Right cardiac atrium (tissue), 5 donors: Measurements from ENCODE around the gene PBRM1. TPM values are rescaled to one million over a fixed set of nuclear protein-coding genes. Genes with fewer than 3 reads are reported as not detected.

Experiments
- ATAC-seq, 2 donors: fragments of 200-7000 bp; cut with Tn5 transposase; one replicate each; pipeline versions ENCODE4 v1.8.0 to v1.9.1; 2020; ENCODE audit warnings: moderate library complexity in 2 of 2, mild to moderate bottlenecking in 1 of 2
- DNase-seq, 3 donors: peaks; one replicate each; pipeline ENCODE4 v3.0.0-alpha.2; 2020
- H3K27ac ChIP-seq: one replicate; pipeline ENCODE4 v1.5.1; 2013; ENCODE audit warnings: mild to moderate bottlenecking, low read length, control low read depth, moderate library complexity
- H3K27me3 ChIP-seq: one replicate; pipeline ENCODE4 v1.6.1; 2013; ENCODE audit not compliant: control insufficient read depth, insufficient read depth
- H3K4me1 ChIP-seq: one replicate; pipeline ENCODE4 v1.6.1; 2013; ENCODE audit warnings: low read length; ENCODE audit not compliant: control insufficient read depth, insufficient read depth
- H3K4me3 ChIP-seq: one replicate; pipeline ENCODE4 v1.5.1; 2013; ENCODE audit warnings: low read length, control low read depth
- H3K9me3 ChIP-seq: one replicate; pipeline ENCODE4 v1.6.1; 2013; ENCODE audit warnings: low read length; ENCODE audit not compliant: control insufficient read depth
- WGBS: extraction: QIAGEN DNeasy Blood & Tissue Kit; methylation state at CpG from one replicate; pipeline ENCODE4 v1.1.7; 2013; 5-methylcytosine and 5-hydroxymethylcytosine counted together
- intact Hi-C, 4 donors: fragments of 100-400 bp; cut with DNase I; formaldehyde crosslinking; loops; one replicate each; pipeline versions ENCODE4 v1.11.0 to v1.14.0; 2022 to 2023
- polyA plus RNA-seq: library from polyadenylated mRNA; stranded (reverse); fragments of 200-250 nt; gene quantifications from one replicate; pipeline ENCODE4 v1.2.3, GENCODE V29; 2013
- total RNA-seq, 4 donors: library from RNA; stranded (reverse); fragmentation: NEBNext Ultra II Directional; extraction: Animal tissue kit (Norgen Biotek cat#: 25700); gene quantifications; one replicate each; pipeline ENCODE4 v1.2.1, GENCODE V29; 2021
- donor health status: healthy with polysubstance abuse.
- donor health status: DM: no; HTN: yes; CAD: no.
- donor health status: DM: no; HTN: no; CAD: no.
- donor health status: DM: no; HTN: yes; CAD: no; lungs with severe emphysema.
- donor health status: DM: yes; HTN: yes; CAD: no.

The PBRM1 gene
- total and polyA plus RNA-seq, 5 donors, result 10.0 to 56.8 (median 55.1) TPM

DNA sequence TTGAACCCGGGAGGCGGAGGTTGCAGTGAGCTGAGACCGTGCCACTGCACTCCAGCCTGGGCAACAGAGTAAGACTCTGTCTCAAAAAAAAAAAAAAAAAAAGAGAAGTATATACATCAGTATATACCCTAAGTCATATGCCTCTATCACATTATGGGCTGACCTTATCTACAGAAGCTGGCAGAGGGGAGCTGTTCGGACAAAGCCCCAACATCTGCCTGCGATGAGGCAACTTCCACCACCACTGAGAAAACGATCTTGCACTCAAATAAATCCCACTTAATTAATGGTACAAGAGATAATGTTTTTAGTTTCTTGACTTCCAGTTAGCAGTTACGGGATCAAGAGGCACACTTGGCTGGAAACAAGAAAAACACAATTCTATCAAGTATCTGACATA lies 17.6 kb upstream of the PBRM1 start:
- Histone ChIP-seq H3K4me1 (peaks cover 2% of the 10 kb centered on the region), H3K9me3 (no peaks in the 10 kb centered on the region), H3K4me3 (no peak overlapping the region), H3K27ac (no peak overlapping the region), H3K27me3 (no peaks in the 10 kb centered on the region)
- WGBS, result 88% methylated on average over 7 of the region's 7 CpGs
- DNase-seq (no peak), ATAC-seq (no peak)
- intact Hi-C loops, result no loop called here

GRCh38 chr3:52697632-52697965 lies 11.9 kb upstream of the PBRM1 start:
- Histone ChIP-seq H3K9me3 (no peaks in the 10 kb centered on the region), H3K27me3 (no peaks in the 10 kb centered on the region), H3K27ac (no peak overlapping the region), H3K4me1 (no peaks in the 10 kb centered on the region), H3K4me3 (no peak overlapping the region)
- intact Hi-C loops, result no loop called here
- WGBS, result 92% methylated on average over 4 of the region's 4 CpGs
- DNase-seq (no peak), ATAC-seq (no peak)

DNA sequence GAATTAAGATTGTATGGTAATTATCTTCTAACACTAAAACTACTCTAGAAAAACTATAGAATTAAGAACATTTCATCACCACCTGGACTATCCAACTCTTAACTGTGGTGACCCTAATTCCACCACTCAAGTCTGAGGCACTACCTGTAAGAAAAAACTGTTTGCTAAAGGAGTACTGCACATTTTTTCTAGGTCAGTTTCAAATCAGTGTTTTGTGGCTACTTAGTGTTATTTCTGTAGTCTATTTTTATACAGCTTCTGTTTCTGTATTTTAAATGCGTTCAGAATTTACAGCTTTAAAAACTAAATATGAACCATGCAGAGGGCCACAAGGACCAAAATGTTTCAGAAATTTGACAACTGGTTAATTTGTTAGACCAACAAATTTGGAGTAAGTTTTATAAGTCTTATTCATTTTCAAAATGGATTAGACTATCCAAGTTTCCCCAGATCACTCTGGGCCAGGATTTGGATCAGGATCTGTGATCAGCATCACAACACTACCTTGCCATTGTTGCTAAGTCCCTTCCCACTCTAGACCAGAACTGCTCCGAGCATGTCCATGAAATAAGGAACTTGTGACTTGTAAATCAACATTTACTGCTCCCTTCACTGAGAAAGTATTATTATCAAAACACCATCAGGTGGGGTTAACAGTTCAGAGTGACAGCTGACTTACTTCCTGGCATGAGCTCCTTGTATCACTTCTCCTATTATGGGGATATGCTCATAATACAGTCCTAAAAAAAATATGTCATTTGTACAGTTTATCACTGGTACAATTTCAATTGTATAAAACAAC lies 11.3 kb upstream of the PBRM1 start:
- intact Hi-C loops, result no loop called here

GRCh38 chr3:52695798-52696671 lies 10.3 kb upstream of the PBRM1 start:
- no peak overlapping the region for H3K27ac ChIP-seq
- no peaks in the 10 kb centered on the region for H3K4me1 ChIP-seq
- intact Hi-C loops, result no loop called here
- H3K9me3 ChIP-seq, result no peaks in the 10 kb centered on the region
- DNase-seq, result no peak
- H3K27me3 ChIP-seq, result no peaks in the 10 kb centered on the region
- 76% methylated on average over 4 of the region's 4 CpGs for WGBS
- no peak overlapping the region for H3K4me3 ChIP-seq
- ATAC-seq, result no peak

More for the DNA sequence above, 11.3 kb upstream of the PBRM1 start:
- Histone ChIP-seq H3K27me3 (no peaks in the 10 kb centered on the region), H3K27ac (no peak overlapping the region), H3K4me3 (no peak overlapping the region), H3K4me1 (no peaks in the 10 kb centered on the region), H3K9me3 (no peaks in the 10 kb centered on the region)
- WGBS, result 80% methylated on average over 2 of the region's 2 CpGs
- ATAC-seq (no peak), DNase-seq (no peak)

DNA sequence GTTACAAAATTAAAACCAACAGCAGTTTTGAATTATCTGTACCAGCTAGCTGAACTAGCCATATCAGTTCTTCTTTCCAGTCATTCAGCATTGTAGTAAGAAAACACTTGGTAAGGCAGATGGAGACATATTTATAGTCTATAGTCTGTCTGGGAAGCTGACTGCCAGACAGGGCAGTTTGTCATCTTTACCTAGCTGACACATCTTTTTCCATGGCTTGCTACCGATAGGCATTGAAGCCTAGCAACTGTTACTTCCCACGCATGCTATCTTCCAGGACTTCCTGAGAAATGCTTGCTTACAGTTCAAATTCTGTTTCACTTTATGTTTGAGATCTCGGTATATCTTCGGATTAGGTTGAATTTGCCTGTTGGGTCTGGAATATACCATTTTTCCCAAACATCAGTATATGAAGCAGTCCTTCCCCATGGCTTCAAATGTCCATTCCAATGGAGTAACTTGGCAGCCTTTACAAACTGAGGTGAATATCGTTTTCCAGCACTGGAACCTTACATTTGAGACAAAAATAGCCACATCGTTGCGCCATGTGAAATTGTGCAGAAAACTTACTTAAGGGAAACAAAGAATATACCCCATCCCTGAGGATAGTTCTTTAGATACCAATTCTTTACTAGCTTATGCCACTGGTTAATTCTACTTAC lies 8.9 kb upstream of the PBRM1 start:
- 66% methylated on average over 7 of the region's 7 CpGs for WGBS
- Histone ChIP-seq H3K4me1 (no peaks in the 10 kb centered on the region), H3K4me3 (no peak overlapping the region), H3K9me3 (no peaks in the 10 kb centered on the region), H3K27me3 (no peaks in the 10 kb centered on the region), H3K27ac (no peak overlapping the region)
- ATAC-seq, result no peak
- intact Hi-C loops, result no loop called here
- no peak for DNase-seq

- intact Hi-C loops, result no loop called here
- H3K4me3 ChIP-seq, result no peak overlapping the region
- no peaks in the 10 kb centered on the region for H3K4me1 ChIP-seq
- no peak overlapping the region for H3K27ac ChIP-seq
- DNase-seq, result no peak
- no peak for ATAC-seq
- H3K27me3 ChIP-seq, result no peaks in the 10 kb centered on the region
- no peaks in the 10 kb centered on the region for H3K9me3 ChIP-seq
These were observed 7.4 kb upstream of the PBRM1 start for GRCh38 chr3:52693071-52693470.

GRCh38 chr3:52690560-52690959 lies 4.8 kb upstream of the PBRM1 start:
- WGBS, result 83% methylated on average over 2 of the region's 2 CpGs
- intact Hi-C loops, result no loop called here
- Histone ChIP-seq H3K27me3 (no peaks in the 10 kb centered on the region), H3K27ac (no peak overlapping the region), H3K4me1 (no peaks in the 10 kb centered on the region), H3K4me3 (no peak overlapping the region), H3K9me3 (no peaks in the 10 kb centered on the region)
- ATAC-seq (no peak), DNase-seq (no peak)

- Histone ChIP-seq H3K9me3 (no peaks in the 10 kb centered on the region), H3K4me1 (no peaks in the 10 kb centered on the region), H3K27me3 (no peaks in the 10 kb centered on the region), H3K4me3 (no peak overlapping the region), H3K27ac (no peak overlapping the region)
- ATAC-seq (no peak), DNase-seq (no peak)
- intact Hi-C loops, result loop anchor here in 1 of 4 donors (5.0 kb wide), 1 partner anchor 217 kb away; no protein-coding TSS in a partner anchor
- 80% methylated on average over 3 of the region's 3 CpGs for WGBS
These were observed 3.4 kb upstream of the PBRM1 start for GRCh38 chr3:52689151-52689550.

GRCh38 chr3:52688266-52688665 lies 2.6 kb upstream of the PBRM1 start:
- intact Hi-C loops, result loop anchor here in 1 of 4 donors (5.0 kb wide), 1 partner anchor 216 kb away; no protein-coding TSS in a partner anchor

GRCh38 chr3:52685285-52685708 lies 416 bp downstream of the PBRM1 start:
- peak overlapping the region; percentile 96 for H3K27ac ChIP-seq
- intact Hi-C loops, result loop anchor here in 1 of 4 donors (5.0 kb wide), 1 partner anchor 213 kb away; no protein-coding TSS in a partner anchor
- no peaks in the 10 kb centered on the region for H3K27me3 ChIP-seq
- peak overlapping the region; percentile 69 for H3K4me3 ChIP-seq
- under 1% methylated on average over 41 of the region's 41 CpGs for WGBS
- ATAC-seq (peak; percentile 88 to 95), DNase-seq (peak; percentile 81 to 93 (median 91))
- H3K9me3 ChIP-seq, result no peaks in the 10 kb centered on the region
- peaks cover 2% of the 10 kb centered on the region for H3K4me1 ChIP-seq

More at GRCh38 chr3:52688266-52688665, 2.6 kb upstream of the PBRM1 start:
- no peaks in the 10 kb centered on the region for H3K4me1 ChIP-seq
- H3K9me3 ChIP-seq, result no peaks in the 10 kb centered on the region
- DNase-seq (no peak), ATAC-seq (no peak)
- H3K27me3 ChIP-seq, result no peaks in the 10 kb centered on the region
- no peak overlapping the region for H3K27ac ChIP-seq
- WGBS, result 86% methylated on average over 6 of the region's 6 CpGs
- H3K4me3 ChIP-seq, result no peak overlapping the region

DNA sequence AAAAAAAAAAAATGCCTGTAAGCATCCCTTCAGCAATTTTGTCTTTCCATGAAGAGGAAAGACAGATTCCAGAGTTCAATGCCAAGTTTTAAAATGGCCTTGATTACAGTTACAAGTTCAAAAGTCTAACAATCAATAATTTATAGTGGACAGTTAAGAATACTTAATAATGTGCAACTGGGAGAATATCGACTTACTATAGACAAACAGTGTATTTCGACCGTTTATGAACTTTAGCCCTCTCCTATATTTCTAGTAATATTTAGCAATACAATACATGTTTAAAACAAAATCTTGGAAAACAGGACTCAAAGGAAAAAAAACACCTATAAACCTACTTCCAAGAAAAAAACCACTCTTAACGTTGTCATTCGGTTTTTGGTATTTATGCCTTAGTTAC lies 1.5 kb downstream of the PBRM1 start:
- Histone ChIP-seq H3K4me1 (peaks cover 2% of the 10 kb centered on the region), H3K27ac (no peak overlapping the region), H3K27me3 (no peaks in the 10 kb centered on the region), H3K9me3 (no peaks in the 10 kb centered on the region), H3K4me3 (no peak overlapping the region)
- intact Hi-C loops, result no loop called here
- WGBS, result 59% methylated on average over 5 of the region's 5 CpGs
- DNase-seq, result no peak
- no peak for ATAC-seq
